ENCODE data around the gene SENP3.

DNA sequence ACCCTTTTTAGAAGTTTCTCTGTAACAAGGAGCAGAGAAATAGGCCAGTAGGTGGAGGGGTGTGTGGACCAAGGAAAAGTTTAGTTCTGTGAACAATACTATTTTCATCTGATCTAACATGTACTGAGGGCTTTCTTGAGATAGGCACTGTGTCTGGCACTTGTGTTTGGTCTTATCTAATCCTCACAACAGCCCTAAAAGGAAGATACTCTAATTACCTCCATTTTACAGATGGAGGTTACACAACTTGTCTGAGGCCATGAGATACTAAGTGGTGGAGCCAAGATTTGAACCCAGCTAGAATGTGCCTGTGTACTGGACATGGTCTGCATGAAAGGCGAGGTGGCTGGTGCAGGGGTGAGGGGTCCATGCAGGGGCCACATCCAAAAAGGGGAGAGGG lies 8.4 kb upstream of the SENP3 start:
- TF ChIP-seq CTCF (IDR thresholded peaks at IDR 0.05) (no peak), MAX (IDR thresholded peaks at IDR 0.05) (no peak), TP53 (CRISPR knock-in tag; IDR thresholded peaks at IDR 0.05) (no peak), EP300 (IDR thresholded peaks at IDR 0.05) (no peak), POLR2A (IDR thresholded peaks at IDR 0.05; ENCODE audit: low read length) (no peak), HES2 (IDR thresholded peaks at IDR 0.05) (no peak), BHLHE40 (IDR thresholded peaks at IDR 0.05; ENCODE audit: low read depth, low read length) (no peak), RAD21 (conservative IDR thresholded peaks at IDR 0.05 in 1 of 2, IDR thresholded peaks at IDR 0.05 in 1 of 2) (no peak), RCOR1 (IDR thresholded peaks at IDR 0.05; ENCODE audit: low read depth, low read length) (no peak), ZFP36 (IDR thresholded peaks at IDR 0.05; ENCODE audit: borderline replicate concordance, partially characterized antibody) (no peak)

Measured in A549 (cell line).